Measurements from ENCODE around the gene TGM2. TPM values are rescaled to one million over a fixed set of nuclear protein-coding genes. Genes with fewer than 3 reads are reported as not detected.

The TGM2 gene
- total RNA-seq, 3 donors from 2014 or later: 0.52 to 0.71 (median 0.63) TPM

DNA sequence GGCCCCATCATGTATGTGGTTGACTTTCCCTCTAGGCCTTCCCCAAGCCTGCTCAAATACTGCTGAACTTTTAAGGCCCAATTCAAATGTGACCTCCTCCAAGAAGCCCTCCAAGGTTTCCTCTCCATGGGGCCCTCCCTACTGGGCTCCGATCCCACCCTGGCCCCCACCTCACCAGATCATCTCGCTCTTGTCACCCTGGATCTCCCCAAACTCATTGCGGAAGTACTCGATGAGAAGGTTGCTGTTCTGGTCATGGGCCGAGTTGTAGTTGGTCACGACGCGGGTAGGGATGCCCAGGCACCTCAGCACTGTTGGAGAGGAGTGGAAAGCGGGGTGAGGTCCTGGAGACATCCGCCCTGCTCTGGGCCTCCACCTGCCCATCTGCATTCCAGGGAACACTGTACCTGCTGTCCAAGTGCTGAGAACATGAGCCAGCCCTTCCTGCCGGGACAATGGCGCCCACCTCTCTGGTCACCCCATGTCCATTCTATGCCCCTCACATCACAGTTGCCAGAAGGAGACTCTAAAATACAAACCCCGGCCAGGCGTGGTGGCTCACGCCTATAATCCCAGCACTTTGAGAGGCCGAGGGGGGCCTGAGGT, 23.1 kb downstream of the TGM2 start:
- H3K9me3 Mint-ChIP-seq: no peaks in the 10 kb centered on the region
- peaks cover 2% of the 10 kb centered on the region for H3K27me3 Mint-ChIP-seq (ENCODE audit: low read depth)
- H3K4me3 Mint-ChIP-seq: no peak overlapping the region
- no peaks in the 10 kb centered on the region for H3K36me3 Mint-ChIP-seq (ENCODE audit: insufficient read depth)
- DNase-seq: no peak
- no peaks in the 10 kb centered on the region for H3K4me1 Mint-ChIP-seq (ENCODE audit: low read depth)
- no peak for ATAC-seq

DNA sequence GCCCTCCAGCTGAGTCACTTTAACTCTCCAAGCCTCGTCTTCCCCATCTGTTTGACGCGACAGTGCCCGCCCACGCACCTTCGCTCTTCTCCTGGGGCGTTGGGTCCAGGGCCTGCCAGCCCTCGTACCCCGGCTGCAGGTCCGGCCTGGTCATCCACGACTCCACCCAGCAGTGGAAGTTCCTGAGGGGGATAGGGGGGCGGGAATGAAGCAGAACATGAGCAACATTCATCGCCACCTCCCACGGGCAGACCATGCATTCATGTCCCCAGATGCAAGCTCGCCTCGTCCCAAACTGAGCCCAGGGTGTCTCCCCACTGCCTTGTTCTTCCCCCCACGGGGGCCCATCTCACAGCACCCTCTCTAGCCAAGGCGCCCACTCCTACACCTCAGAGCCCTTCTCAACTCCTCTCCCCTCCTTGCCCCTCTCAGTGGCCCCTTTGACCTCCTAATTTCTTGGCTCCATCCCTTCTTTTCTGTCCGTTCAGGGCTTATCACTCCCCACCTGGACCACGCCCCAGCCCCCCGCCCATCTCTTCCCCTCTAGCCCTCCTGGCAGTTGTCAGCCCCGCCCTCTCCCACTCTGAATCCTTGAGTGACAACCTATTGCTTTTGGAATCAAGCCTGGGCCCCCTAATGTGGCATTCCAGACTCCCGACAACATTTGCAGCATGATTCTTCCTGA, 23.7 kb downstream of the TGM2 start:
- no peaks in the 10 kb centered on the region for H3K4me1 Mint-ChIP-seq (ENCODE audit: low read depth)
- peaks cover 2% of the 10 kb centered on the region for H3K27me3 Mint-ChIP-seq (ENCODE audit: low read depth)
- no peak overlapping the region for H3K4me3 Mint-ChIP-seq
- H3K36me3 Mint-ChIP-seq (ENCODE audit: insufficient read depth): no peaks in the 10 kb centered on the region
- ATAC-seq (no peak), DNase-seq (no peak)
- H3K9me3 Mint-ChIP-seq: no peaks in the 10 kb centered on the region

DNA sequence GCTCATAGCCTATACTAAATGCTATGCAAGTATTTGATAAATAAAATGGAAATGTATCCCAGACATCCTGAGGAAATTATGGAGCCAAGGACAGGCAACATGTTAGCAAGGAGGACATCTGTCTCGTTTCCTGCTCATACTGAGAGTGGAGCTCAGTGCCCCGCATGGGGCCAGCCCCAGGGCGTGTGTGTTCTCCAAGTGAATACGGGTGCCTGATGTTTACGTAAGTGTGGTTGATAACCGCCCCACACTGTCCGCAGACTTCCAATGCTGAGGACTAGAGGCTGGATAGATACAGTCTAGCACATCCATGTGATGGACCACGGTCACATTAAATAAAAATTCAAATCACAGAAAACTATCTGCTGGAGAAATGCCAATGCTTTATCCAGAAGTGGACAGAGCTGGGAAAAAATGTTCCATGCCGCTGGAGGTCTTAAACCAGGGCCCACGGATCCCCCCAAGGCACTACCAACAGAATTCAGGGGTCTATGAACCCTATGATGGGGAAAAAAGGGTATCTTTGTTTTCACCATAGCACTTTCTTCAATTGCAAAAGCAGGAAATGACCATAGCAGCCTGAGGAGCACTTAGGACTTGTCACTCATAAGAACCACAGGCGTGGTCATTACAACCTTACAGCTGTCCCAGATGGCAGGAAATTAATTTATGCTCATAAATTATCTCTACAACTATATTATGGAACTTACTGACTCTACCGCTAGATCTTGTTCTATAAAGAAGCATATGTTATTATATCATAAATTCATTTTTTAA, 24.9 kb downstream of the TGM2 start:
- Mint-ChIP-seq H3K9me3 (no peaks in the 10 kb centered on the region), H3K36me3 (ENCODE audit: insufficient read depth) (no peaks in the 10 kb centered on the region), H3K27me3 (ENCODE audit: low read depth) (peaks cover 2% of the 10 kb centered on the region), H3K4me3 (no peak overlapping the region), H3K4me1 (ENCODE audit: low read depth) (no peaks in the 10 kb centered on the region)
- no peak for ATAC-seq
- DNase-seq: no peak

DNA sequence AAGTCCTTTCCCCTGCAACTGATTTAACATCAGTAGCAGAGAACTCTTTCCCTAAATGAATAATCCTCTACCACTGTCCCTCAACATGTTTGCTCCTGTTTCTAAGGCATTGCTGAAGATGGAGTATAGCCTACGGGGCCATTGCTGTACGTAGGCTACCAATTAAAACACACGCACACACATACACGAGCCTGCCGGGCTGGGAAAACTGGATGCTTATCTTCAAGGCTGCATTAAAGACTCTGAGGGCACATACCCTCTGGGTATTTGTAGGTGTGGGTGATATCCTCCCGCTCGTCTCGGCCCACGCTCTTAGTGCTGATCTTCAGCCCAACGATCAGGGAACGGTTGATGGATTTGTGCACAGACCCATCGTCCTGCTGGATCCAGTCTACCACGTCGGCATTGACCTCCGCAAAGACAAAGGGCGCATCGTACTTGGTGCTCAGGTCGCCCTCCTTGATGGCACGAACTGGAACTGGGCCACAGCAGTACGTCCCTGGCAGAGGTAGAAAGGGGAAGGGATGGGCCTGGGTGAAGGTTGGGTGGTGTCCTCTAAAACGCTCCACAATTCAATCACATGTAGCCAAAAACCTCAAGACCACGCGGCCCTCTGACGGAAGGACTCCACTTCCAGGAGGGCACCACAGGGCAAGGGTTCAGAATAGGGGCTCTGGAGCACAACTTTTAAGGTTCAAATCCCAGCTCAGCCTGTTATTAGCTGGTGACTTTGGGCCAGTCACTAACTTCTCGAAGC, 25.7 kb downstream of the TGM2 start:
- no peaks in the 10 kb centered on the region for H3K9me3 Mint-ChIP-seq
- DNase-seq: no peak
- no peak for ATAC-seq
- peaks cover 5% of the 10 kb centered on the region for H3K4me1 Mint-ChIP-seq (ENCODE audit: low read depth)
- peaks cover 2% of the 10 kb centered on the region for H3K27me3 Mint-ChIP-seq (ENCODE audit: low read depth)
- no peaks in the 10 kb centered on the region for H3K36me3 Mint-ChIP-seq (ENCODE audit: insufficient read depth)
- H3K4me3 Mint-ChIP-seq: no peak overlapping the region

DNA sequence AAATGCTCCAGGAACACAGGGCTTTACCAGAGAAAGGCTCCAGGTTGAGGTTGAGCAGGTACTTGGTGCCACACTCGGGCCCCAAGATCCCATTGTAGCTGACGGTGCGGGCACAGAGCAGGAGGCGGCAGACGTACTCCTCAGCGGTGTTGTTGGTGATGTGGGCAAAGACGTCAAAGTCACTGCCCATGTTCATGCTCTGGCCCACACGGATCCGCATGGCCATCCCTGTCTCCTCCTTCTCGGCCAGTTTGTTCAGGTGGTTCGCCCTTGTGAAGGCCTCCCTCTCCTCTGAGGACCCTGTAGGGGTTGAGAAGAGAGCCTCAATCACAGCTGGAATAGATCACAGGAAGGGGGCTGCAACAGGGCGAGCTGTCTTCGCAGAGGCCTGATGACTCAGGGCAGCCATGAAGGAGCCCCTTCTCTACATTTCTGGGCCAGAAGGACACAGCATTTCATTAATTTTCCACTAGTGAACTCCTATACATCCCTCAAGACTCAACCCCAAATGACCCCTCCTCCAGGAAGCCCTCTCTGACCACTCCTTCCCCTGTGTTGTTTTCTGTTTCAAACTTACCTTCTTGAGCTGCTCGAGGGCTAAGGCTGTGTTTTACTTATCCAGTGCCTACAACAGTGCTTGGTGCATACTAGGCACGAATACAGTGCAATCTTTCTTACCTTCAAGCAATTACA, 26.8 kb downstream of the TGM2 start:
- Mint-ChIP-seq H3K4me1 (ENCODE audit: low read depth) (peaks cover 7% of the 10 kb centered on the region), H3K36me3 (ENCODE audit: insufficient read depth) (no peaks in the 10 kb centered on the region), H3K27me3 (ENCODE audit: low read depth) (no peaks in the 10 kb centered on the region), H3K4me3 (no peak overlapping the region), H3K9me3 (no peaks in the 10 kb centered on the region)
- ATAC-seq: no peak
- DNase-seq: no peak

DNA sequence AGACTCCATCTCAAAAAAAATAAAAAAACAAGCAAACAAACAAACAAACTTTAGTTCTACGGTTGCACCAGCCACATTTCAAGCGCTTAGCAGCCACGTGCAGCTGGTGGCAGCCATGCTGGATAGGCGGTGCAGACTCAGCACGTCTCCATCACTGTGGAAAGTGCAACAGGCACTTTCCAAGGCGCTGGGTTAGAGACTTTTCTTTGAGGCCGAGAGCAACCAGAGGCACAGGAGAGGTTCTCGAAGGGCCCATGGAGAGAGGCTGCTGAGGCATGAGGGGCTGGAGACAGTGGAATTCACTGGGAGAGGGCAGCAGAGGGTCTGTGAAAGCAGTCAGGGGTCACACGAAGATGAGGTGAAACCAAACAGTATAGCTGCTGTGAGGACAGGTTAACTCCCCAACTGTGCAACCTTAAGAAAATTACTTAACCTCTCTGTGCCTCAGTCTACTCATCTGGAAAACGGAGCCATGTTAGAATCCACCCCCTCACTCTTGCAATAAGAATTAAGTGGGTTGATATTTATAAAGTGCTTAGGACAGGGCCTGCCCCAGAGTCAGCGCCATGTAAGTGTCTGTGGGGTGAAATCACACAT, 27.5 kb downstream of the TGM2 start:
- Mint-ChIP-seq H3K9me3 (no peaks in the 10 kb centered on the region), H3K36me3 (ENCODE audit: insufficient read depth) (no peaks in the 10 kb centered on the region), H3K27me3 (ENCODE audit: low read depth) (no peaks in the 10 kb centered on the region), H3K4me1 (ENCODE audit: low read depth) (peaks cover 7% of the 10 kb centered on the region), H3K4me3 (no peak overlapping the region)
- ATAC-seq: no peak
- DNase-seq: no peak

DNA sequence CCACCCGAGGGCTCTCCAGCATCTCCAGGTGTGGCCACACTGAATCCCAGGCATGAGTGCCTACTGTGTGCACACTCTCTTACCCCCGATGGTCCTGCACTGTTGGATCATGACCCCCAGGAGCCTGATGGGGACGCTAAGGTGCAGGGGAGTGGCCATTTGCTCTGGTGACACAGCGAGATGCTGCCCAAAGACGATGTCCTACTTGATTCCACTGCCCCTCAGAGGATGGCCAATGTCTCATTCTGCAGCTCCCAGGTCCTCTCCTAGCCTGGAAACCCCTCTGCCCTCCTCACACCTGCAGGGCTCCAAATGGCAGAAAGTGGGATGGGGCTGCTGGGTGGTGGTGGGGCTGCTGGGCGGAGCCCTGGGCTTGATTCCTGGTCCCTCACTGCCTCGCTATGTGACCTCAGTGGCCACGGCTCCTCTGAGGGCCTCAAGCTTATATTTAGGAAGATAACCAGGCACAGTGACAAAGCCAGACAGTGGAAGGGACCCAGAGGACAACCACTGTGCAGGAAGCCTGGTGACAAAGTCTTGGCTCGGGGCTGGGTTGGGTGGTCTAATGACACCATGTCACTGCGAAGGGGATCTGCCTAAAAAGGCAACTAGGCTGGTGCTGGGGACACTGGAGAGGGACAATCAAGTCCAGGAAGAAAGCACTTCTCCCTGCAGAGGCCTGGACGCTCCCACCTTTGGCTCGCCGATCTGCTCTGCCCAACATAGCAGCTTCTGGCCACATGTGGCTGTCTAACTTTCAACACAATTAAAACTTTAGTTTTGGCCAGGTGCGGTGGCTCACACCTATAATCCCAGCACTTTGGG, 28.4 kb downstream of the TGM2 start:
- Mint-ChIP-seq H3K9me3 (no peaks in the 10 kb centered on the region), H3K4me1 (ENCODE audit: low read depth) (peaks cover 7% of the 10 kb centered on the region), H3K27me3 (ENCODE audit: low read depth) (no peaks in the 10 kb centered on the region), H3K36me3 (ENCODE audit: insufficient read depth) (no peaks in the 10 kb centered on the region), H3K4me3 (no peak overlapping the region)
- DNase-seq: no peak
- ATAC-seq: no peak

DNA sequence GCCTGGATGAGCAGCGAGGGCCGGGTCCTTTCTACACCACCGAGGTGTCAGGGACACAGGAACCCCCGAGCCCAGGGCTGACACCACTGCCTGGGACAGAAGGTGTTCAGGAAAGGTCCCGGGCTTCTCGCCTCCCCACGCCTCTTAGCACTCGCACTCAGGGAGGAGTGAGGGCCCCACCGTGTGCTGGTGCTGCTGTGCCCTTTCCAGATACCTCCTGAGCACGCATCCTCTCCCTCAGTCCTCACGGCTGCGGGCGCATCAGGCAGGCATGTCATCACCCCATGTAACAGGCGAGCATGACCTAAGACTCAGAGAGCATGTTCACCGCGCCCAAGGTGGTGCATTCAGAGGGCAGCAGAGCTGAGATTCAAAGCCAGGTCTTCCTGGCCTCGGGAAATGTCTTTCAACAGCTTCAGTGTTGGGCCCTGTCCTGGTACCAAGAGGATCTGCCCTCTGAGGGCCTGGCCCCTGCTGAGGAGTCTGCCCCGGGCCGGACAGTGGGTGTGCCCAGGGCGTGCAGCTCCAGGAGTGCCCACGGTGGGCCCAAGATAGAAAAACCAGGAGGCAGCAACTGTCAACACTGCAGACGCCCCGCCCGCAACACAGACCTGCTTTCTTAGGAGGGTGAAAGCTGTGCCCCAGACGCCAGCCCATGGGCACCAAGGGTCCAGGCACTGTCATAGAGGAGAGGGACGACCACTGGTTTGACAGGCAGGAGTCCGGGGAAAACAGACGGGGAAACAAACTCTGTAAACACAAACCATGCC, 29.2 kb downstream of the TGM2 start:
- Mint-ChIP-seq H3K9me3 (no peaks in the 10 kb centered on the region), H3K36me3 (ENCODE audit: insufficient read depth) (no peaks in the 10 kb centered on the region), H3K27me3 (ENCODE audit: low read depth) (no peaks in the 10 kb centered on the region), H3K4me3 (no peak overlapping the region), H3K4me1 (ENCODE audit: low read depth) (peaks cover 7% of the 10 kb centered on the region)
- no peak for DNase-seq
- ATAC-seq: no peak

DNA sequence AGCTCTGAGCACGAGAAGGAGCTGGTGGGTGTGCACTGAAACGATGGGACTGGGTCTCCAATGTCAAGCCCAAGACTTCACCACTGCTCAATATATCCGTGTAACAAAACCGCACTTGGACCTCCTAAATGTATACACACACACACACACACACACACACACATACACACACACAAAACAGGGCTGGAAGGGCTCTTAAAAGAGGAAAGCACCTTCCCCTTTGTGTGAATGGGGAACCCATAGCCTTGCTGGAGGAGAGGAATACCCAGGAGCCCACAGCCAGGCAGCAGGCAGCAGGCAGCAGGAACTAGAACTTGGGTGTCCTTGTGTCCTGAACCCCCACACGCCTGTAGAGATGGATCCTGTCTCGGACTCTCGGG, 29.8 kb downstream of the TGM2 start:
- H3K27me3 Mint-ChIP-seq (ENCODE audit: low read depth): no peaks in the 10 kb centered on the region
- ATAC-seq (no peak), DNase-seq (no peak)
- no peaks in the 10 kb centered on the region for H3K9me3 Mint-ChIP-seq
- H3K36me3 Mint-ChIP-seq (ENCODE audit: insufficient read depth): no peaks in the 10 kb centered on the region
- no peak overlapping the region for H3K4me3 Mint-ChIP-seq
- peaks cover 7% of the 10 kb centered on the region for H3K4me1 Mint-ChIP-seq (ENCODE audit: low read depth)

DNA sequence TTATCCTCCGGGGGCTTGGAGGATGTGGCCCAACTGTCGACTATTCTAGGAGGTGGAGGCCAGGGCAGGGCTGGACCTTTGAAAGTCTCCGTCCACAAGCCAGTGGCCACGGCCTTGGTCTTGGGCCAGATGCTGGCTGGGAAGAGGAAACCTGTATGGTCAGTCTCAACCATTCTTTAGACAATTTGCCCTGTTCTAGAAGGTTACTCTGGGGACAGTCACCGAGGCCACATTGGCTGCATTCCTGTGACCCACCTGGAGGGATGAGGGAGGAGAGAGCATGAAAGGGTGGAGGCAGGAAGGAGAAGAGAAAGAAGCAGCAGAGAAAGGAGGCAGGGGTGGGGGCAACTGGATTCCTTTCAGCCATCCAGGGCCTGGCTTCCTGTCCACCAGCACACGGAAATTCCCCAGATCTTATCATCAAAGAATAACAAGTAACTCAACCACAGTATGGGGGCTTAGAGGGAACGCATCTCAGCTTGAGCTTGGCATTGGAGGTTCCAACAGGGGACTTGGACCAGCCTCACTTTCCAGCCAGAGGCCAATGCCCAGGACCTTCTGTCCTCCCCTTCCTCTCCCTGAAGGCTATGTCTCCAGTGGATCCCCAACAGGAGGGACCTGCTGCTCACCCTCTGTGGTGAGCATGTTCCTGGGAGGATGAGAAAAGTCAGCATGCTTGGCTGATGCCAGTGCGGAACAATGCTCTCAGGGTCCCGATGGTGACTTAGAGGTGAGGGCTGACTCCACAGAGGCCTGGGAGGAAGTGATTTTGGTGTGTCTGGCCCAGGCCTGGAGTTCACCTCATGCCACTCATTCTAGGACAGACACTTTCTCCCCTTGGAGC, 30.4 kb downstream of the TGM2 start:
- no peaks in the 10 kb centered on the region for H3K27me3 Mint-ChIP-seq (ENCODE audit: low read depth)
- ATAC-seq (no peak), DNase-seq (no peak)
- no peaks in the 10 kb centered on the region for H3K9me3 Mint-ChIP-seq
- H3K36me3 Mint-ChIP-seq (ENCODE audit: insufficient read depth): no peaks in the 10 kb centered on the region
- no peak overlapping the region for H3K4me3 Mint-ChIP-seq
- peaks cover 7% of the 10 kb centered on the region for H3K4me1 Mint-ChIP-seq (ENCODE audit: low read depth)

DNA sequence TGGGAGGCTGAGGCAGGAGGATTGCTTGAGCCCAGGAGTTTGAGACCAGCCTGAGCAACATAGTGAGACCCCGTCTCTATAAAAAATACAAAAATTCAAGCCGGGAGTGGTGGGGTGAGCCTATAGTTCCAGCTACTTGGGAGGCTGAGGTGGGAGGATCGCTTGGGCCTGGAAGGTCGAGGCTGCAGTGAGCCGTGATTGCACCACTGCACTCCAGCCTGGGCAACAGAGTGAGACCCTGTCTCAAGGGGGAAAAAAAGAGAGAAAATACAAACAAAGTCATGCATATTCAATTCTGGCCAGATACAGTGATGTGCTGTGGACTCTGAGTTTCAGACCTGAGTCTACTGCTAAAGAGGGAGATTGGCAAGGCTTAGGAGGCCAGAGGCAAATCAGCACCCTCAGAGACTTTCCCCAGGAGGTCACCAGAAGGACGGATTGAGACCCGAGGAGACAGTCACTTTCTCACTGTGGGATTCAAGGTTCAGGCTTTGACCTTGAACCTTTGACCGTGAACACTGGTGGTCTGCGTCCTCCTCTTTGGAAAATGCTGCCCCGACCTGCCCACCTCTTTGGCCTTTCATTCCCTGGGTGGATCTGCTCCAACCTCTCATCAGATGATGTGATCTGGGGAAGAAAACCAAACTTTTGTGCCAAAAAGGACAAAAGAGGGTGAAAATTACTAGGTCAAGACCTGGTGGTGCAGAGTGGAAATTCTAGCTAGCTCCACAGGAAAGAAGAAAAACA, 31.2 kb downstream of the TGM2 start:
- H3K27me3 Mint-ChIP-seq (ENCODE audit: low read depth): no peaks in the 10 kb centered on the region
- ATAC-seq: no peak
- DNase-seq: no peak
- H3K9me3 Mint-ChIP-seq: no peaks in the 10 kb centered on the region
- H3K4me1 Mint-ChIP-seq (ENCODE audit: low read depth): peaks cover 7% of the 10 kb centered on the region
- no peak overlapping the region for H3K4me3 Mint-ChIP-seq
- H3K36me3 Mint-ChIP-seq (ENCODE audit: insufficient read depth): no peaks in the 10 kb centered on the region
